Measurements from ENCODE around the gene RXRG.
A peak's percentile ranks its signal among the peaks of the same experiment; 100 is the strongest.
"Not testable (repeated sequence)": the region's sequence is repeated elsewhere in the genome, so short reads cannot be mapped to it uniquely, and the experiment has no call there.

The RXRG gene

DNA sequence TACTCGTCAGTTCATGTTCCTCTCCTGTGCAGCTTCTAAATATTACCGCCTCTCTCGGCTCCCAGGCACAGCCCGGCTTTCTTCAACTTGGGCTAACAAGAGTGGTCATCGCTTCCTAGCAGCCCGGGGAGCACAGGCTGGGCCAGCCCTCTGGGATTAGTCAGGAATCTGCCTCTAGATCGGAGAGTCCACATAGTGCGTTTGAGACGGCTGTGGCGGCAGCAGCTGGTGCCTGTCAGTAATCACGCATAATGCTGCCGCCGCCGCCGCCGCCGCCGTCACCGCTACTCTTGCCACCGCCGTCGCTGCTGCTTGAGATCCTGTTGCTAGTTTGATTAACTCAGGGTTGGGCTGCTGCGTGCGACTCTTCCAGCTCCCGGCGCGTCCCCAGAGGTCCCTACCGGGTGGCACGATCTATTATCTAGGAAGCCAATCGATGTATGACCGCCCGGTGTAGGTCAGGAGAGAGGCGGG is at the start of gene RXRG:
RXRG (minus strand) TSS at position 230 of the 474 bp plus-strand sequence. CDS start 233 bp downstream, outside the sequence.
- no peak for DNase-seq

DNA sequence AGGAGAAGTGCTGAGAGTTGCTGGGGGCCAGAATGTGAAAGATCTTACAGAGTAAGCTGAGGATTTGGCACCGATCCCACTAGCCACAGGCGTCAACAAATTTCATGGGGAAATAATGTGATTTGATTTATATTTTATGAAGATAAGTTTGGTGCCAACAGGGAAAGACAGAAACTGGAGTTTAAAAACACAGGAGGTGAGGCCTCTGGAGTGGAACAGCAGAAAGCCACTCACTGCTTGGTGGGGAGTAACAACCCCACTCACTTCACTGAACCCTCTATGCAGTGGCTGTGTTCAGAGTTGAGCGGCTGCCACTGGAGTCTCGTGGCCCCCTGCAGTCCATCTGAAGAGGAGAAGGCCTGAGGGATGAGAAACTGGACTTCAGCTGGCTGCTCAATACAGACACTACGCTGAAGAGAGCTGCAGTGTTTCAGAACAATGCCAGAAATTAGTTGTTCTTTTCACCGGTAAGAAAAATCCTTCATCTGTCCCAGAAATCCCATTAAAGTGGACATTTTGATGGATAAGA is 48.0 kb upstream of the RXRG start:
- DNase-seq = no peak

DNA sequence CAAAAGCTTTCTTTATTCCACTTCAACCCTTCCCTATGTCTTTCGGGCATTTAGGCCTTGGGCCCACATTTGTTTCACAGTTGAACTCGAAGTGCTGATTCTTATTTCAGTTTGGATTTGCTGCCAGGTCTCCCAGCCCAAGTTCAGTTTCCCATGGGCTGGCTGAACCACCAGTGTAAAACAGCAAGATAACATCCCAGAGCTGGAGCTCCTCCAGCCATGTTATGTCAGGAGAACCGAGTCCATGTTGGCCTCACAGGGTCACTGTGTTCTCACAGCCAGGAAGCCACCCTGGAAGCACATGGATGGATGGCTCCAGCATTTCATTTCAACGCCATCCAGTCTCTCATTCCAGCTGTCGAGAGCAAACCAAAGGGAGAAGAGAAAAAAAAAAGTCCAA is 45.2 kb upstream of the RXRG start:
- no peak for DNase-seq

DNA sequence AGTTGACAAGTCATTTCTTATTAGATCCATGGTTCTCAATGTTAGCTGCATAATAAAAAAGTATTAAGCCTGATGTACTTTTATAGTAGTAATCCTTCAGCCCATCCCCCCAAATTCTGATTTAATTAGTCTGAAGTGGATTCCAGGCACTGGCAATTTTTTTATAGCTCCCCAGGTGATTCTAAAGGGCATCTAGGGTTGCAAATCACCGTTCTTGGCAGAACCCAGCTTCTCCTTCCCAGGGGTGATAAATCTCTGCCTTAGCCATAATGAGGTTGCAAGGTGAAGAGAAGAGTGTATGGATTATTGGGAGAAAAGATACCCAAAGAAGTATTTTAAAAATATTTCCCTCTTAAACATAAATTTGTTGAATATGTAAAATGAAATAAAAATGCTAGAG is 43.0 kb upstream of the RXRG start:
- no peak for DNase-seq

DNA sequence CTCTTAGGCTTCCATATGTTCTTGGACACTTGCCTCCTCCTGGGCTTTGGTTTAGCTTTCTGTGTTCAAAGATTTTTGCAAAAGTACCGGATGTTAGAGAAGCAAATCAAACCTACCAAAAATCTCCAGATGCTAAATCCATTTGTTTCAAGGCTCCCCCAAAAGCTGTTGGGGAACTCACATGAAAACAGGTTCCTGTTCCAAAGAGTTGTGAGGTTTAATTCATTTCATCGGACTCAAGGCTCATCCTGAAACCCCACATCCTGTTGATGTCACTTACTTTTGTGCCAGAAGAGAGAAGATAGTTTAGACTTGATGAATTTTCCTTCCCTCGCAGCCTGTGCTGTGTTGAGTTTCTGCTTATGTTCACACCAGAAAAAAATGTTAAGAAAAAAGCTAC is 41.7 kb upstream of the RXRG start:
- DNase-seq = no peak

DNA sequence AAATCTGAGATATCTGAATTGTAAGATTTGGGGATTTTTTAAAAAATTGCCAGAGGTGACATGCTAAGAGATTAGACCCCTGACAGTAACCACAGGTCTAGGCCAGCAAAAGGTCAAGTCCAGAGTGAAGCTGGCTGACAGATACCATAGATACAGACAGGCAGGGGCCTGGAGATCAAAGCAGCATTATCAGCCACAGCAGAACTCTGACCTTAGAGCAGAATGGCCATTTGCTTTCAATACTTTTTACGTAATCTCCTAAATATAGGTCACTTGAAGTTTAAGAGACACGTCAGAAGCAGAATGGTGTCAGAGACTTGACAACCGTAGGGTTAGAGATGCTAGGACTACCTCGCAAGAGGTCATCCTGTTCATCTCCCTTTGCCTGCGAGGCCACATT is 40.8 kb upstream of the RXRG start:
- no peak for DNase-seq

DNA sequence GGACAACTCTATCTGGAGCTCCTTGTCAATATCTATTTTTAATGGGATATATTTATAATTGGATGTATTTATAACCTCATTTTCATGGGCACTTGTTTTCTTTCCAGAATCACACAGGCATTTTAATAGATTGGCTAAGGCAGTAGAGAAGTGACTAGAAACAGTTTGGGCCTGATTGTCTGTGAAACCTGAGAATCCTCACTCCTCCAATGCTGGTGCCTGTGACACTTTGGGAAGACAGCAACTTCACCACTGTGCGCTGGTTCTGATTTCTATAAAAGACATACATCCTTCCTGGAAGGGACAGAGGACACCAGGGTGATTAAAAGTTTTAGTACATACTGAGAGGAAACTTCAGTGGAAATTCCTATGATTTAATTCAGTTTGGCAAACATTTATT is 39.6 kb upstream of the RXRG start:
- DNase-seq = no peak

DNA sequence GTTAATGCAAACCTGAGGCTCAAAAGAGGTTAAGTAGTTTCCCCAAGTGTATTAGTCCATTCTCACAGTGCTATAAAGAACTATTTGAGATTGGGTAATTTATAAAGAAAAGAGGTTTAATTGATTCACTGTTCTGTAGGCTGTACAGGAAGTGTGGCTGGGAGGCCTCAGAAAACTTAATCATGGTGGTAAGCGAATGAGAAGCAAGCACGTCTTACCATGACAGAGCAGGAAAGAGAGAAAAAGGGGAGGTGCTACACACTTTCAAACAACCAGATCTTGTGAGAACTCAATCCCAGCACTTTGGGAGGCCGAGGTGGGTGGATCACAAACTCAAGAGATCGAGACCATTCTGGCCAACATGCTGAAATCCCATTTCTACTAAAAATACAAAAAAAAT is 38.5 kb upstream of the RXRG start:
- no peak for DNase-seq

DNA sequence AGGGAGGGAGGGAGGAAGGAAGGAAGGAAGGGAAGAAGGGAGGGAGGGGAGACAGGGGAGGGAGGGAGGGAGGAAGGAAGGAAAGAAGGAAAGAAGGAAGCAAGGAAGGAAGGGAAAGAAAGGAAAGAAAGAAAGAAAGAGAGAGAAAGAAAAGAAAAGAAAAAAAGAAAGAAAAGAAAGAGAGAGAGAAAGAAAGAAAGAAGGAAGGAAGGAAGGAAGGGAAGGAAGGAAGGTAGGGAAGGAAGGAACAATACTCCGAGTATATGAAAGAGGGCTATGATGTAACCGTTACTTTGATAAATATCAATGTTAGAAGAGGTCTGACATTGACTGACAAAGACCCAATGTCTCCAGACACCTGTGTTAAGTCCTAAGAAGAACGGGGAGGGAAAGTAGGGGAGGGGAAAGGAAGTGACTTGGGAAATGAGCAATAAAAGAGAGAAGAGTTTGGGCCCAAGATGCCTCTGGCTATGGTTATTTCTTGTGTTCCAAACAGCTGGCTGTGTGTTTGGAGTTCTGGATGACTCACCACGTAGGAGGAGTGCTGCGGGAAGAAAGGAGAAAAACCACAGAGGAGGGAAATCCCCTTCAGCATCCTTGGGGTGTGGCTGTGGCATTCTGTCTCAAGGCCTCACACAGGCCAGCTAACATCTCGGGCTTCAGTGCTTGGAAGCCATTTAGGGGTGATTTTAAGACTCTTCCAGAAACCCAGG is 37.0 kb upstream of the RXRG start:
- DNase-seq = peak; percentile 87

DNA sequence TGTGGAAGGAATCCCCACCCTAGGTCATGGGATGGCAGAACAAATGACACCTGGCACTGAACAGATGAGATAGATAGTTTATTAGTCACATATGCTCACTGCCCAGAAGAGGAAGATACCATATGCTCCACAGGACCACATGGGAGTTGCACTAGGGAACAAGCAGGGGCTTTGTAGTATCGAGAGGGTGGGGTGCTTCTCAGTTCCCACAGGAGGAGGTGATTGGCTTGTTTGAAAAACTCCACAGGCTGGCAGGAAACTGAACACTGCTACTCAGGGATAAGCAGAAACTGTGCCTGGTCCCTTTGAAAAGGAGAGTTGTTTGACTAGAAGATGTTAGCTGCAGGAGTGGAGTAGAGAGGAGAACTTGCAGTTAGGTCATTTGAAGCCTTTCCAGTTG is 31.9 kb upstream of the RXRG start:
- DNase-seq = no peak

DNA sequence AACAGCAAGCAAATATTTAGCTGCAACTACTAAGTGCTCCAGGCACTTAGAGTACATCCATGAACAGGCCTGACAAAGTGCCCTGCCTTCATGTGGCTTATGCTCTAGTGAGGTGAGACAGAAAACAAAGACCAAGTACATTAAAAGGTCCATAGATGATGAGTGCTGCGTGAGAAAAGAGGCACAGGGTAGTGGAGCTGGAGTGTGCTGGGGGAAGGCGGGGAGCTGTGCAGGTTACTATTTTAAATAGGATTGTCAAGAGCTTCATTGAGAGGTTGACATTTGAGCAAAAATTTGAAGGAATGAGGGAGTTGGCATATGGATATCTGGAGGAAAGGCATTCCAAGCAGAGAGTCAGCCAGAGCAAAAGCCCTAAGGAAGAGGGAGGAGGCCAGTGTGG is 29.3 kb upstream of the RXRG start:
- DNase-seq = no peak

DNA sequence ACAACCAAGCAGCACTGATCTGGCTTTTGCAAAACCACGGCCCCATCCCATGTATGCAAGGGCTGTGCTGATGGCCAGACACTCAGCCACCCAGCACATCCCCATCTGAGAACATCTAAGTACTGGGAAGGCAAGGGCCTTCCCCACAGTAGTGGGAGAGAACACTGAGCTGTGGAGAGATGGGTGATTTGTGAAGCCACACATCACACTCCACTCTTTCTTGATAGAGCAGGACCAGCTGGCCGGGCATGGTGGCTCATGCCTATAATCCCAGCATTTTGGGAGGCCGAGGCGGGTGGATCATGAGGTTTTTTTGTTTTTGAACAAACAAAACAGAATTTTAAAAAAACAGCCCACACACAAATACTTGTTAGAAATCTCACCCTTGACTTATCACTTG is 28.2 kb upstream of the RXRG start:
- DNase-seq = no peak

DNA sequence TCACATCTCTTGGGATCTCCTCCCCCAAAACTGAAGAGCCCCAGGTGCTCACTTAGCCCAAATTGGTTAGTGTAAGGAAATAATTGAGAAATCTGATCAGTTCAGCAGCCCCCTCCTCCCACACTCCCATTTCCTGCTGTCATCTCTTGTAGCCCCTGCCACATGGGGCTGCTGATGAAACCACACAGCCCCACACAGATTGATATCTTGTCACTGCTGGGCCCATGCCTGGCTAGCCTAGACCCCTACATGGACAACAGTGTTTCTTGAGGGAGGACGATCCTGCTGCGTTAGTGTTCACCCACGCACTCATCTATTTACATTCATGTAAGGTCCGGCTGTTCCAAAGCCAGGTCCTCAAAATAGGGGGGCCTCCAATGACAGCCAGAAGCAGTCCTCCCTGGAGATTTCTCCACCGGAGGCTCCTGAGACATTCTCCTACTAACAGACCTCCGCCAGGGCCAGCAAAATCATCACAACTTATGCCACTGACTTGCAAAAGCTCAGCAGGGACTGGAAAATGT is 23.9 kb upstream of the RXRG start:
- no peak for DNase-seq

DNA sequence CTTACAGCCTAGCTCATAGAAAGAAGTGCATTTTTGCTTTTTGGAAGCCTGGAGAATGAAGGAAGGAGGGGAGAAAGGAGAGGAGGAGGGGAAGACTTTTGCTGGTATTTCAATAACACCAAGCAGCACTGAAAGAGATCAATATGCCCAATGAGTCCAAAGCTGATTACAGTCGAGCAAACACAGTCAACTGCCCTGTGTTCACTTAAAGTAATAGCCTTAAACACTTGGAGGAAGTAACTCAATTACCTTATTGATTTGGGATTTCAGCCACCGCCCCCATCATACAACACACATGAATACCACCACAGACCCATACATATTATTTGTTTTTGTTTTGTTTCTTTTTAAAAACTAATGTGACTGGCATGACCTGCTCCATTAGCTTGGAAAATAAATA is 23.3 kb upstream of the RXRG start:
- no peak for DNase-seq

DNA sequence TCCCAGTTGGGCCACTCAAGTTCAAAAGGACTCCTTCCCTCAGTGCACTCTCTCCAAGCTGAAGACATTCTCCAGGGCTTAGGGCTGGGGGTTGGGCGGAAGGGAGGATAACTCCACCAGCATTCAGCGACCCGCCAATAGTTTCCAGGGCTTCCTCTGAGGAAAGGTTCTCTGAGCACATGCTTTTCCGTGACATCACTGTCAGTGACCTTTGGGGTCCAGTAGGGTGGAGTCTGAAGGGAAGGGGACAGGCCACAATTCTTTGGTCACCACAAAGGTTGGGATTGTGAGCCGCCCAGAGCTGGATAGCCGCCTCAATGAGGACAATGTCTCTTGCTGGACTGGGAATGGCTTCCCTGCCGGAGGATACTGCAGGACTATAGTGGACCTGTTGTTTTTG is 22.8 kb upstream of the RXRG start:
- DNase-seq = no peak

DNA sequence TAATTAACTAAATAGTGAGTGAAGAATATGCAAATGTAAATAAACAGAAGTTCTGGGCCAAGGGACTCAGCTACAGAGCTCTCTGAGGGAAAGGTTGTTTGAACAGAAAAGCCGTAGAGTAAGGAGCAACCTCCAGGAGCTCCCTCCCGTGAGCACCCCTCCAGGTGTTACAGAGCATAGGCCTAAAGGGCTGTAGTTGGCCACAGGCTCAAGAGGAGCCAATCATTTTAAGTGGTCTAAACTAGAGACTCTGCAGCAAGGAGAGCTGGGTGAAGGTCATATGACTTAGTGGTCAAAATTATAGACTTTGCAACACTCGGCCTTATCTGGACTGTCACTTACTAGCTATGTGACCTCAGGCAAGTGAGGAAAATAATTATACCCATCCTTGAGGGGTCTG is 19.1 kb upstream of the RXRG start:
- DNase-seq = no peak

DNA sequence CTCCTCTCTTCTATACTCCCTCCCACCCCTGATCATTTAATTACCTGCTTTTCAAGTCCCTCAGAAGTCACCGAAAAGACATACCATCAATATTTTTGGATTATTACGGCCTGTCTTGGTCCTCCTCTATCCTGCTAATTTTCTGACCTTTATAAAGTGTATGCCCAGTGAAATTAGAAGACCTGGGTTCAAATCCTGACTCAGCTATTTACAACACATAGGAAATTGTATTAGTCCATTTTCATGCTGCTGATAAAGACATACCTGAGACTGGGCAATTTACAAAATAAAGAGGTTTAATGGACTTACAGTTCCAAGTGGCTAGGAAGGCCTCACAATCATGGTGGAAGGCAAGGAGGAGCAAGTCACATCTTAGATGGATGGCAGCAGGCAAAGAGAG is 14.8 kb upstream of the RXRG start:
- not testable (repeated sequence) for DNase-seq

DNA sequence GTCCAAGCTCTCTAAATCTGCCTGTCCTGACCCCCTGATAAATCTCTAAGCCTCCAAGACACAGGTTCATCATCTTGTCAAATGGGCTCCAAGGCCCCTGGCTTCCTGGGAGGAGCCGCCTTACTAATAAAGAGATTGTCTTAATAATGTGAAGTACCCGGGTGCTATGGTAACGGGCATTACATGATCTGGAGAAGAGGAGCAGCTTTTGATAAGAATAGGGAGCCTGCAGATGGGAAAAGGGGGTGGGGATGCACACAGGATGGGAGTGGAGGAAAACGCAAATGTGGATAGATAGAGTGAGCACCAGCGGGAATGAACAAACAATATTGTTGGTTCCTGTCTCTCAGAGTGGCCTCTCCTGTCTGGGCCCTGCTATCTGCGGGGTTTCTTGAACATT is 11.9 kb upstream of the RXRG start:
- no peak for DNase-seq

DNA sequence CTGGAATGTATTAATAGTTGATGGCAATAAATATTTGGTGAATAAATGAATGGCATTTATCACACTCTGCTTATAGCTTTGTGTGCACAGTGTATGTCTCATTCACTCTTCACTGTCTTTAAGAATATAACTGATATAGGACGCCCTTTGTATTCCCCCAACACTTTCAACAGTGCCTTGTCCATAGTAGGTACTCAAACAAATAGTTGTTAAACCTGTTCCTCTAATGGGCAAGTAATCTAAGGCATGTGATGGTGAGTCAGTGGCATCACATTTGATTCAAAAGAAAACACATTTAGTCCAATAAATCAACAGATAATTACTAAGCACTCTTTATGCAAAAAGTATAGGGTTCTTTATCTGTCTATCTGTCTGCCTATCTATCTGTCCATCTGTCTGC is 11.2 kb upstream of the RXRG start:
- DNase-seq = no peak

DNA sequence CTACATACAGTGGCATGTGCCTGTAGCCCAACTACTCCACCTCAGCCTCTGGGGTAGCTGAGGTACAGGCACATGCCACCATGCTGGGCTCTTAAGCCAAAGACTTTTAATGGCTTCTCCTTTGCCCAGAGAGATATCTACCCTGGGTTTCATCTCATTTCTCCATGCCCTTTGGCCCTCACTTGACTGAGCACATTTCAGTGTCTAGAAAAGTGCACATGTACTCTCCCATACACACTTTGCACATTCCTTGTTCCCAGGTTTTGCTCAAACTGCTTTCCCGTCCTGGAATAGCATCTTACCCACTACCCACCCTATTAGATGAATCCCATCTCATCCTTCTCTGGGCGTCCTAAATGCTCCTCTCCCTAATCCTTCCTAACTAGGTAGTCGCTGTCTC is 10.2 kb upstream of the RXRG start:
- no peak for DNase-seq

DNA sequence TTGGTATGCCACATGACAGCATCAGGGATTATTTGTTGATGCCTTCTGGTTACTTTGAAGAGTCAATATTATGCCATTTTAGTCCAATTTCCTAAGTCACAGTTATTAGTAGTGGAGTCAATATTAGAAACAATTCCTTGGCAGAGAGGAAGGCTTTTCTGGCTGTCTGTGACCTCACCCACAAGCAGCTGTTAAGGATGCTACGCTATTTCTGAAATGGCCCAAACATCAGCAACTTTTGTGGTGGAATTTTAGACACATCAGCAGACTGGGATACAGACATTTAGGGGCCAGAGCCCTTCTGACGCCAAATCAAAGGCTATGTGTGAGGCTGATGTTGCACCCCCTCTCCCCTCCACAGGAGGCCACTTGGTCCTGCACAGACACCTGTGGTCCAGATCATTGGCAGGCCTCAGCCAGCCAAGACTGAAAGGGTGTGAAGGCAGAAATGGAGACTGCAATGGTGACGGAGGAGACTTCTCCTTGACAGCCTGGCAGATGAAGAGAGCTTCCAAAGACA is 9.2 kb upstream of the RXRG start:
- no peak for DNase-seq

DNA sequence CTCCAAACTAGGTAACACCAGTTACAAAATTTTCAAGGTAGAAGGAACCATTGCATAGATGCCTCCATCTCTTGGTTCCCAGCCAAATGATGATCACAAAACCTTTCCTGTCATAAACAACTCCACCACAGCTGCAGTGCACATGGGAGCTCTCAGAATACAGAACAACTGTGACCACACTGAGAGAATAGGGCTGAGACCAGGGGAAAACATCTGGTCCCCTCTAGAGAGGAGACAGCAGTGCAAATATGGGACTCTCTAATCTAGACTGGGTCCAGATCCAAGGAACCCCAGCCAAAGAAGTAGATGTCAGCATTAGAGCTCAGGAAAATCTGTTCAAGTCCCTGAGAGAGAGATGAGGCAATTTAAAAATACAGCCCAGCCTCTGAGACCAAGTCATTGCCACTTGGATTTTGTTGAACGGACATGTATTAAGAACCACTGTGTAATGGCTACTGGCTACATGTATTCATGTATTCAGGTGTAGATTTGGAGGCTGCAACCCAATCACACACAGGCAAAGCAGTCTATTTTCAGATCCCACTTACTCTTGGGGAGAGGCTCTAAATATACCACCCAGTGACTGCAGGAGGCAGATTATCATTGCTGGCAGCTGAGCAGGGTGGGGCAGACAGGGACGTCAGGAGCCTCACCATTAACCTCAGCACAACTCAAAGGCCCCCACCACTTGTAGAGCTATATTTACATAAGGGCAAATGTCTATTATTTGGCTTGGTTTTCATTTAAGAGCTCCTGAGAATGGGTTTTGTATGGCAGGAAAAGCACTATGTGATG is 7.6 kb upstream of the RXRG start:
- no peak for DNase-seq

DNA sequence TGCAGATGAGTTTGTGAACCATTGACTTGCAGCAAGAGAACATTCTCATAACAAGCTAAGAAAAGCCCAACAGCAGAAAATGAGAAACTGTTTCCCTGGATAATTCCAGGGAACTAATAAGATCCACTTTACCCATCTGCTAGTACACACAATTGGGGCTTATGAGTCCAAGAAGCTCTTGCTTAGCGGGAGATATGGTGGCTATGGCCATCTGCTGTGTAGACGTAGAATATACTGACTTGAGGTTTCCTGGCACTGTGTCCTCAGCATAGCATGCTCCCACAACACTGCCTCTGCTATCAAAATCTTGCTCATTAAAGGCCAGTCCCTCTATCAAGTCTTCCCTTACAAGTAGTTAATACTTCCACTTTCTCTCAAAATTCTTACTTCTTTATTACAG is 6.8 kb upstream of the RXRG start:
- no peak for DNase-seq

DNA sequence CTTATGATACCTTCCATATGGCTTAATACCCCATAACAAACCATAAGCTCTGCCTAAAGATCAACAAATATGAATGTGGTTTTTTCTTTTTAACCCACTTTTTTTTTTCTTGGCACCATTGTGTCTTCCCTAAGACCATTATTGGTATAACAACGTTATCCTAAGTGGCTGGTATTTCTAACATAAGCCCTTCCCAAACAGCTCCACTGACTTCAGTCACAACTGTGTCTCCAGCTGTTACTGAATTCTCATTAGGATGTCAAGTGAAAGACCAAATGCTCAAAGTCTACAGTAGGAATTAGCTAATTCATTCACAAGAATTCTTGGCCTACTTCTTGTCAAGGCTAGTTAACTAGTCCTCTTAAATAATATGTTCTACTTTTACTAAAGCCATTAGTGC is 4.2 kb upstream of the RXRG start:
- no peak for DNase-seq
